Measurements from ENCODE around the gene BRD9.

Gene BRD9

GRCh38 chr5:876398-877365 lies 15.9 kb downstream of the BRD9 start:
- no peak for DNase-seq

GRCh38 chr5:875931-876330 lies 16.7 kb downstream of the BRD9 start:
- DNase-seq = no peak

GRCh38 chr5:873328-873727 lies 19.3 kb downstream of the BRD9 start:
- DNase-seq = no peak

- no peak for DNase-seq
Observed at GRCh38 chr5:872301-872700, 20.3 kb downstream of the BRD9 start.

GRCh38 chr5:871596-872298 lies 20.9 kb downstream of the BRD9 start:
- no peak for DNase-seq

GRCh38 chr5:870956-871355 lies 21.6 kb downstream of the BRD9 start:
- no peak for DNase-seq

GRCh38 chr5:868428-869135 lies 24.0 kb downstream of the BRD9 start:
- no peak for DNase-seq

GRCh38 chr5:867300-867870 lies 25.2 kb downstream of the BRD9 start:
- DNase-seq = no peak

GRCh38 chr5:865771-866170 lies 26.8 kb downstream of the BRD9 start:
- DNase-seq = no peak

GRCh38 chr5:865168-865521 lies 27.5 kb downstream of the BRD9 start:
- DNase-seq = no peak

- DNase-seq = no peak
Observed at GRCh38 chr5:864492-865167, 28.0 kb downstream of the BRD9 start.

- no peak for DNase-seq
Observed at GRCh38 chr5:863244-863805, 29.3 kb downstream of the BRD9 start.

GRCh38 chr5:862367-863243 lies 30.0 kb downstream of the BRD9 start:
- no peak for DNase-seq

- DNase-seq = no peak
Observed at GRCh38 chr5:861442-862366, 30.9 kb downstream of the BRD9 start.

GRCh38 chr5:860506-861150 lies 32.0 kb downstream of the BRD9 start:
- DNase-seq = no peak

- DNase-seq = no peak
Observed at GRCh38 chr5:859798-860296, 32.8 kb downstream of the BRD9 start.

GRCh38 chr5:859391-859790 lies 33.2 kb downstream of the BRD9 start:
- no peak for DNase-seq

- DNase-seq = no peak
Observed at GRCh38 chr5:858726-859125, 33.9 kb downstream of the BRD9 start.
